ENCODE data around the gene HNF4A.

DNA sequence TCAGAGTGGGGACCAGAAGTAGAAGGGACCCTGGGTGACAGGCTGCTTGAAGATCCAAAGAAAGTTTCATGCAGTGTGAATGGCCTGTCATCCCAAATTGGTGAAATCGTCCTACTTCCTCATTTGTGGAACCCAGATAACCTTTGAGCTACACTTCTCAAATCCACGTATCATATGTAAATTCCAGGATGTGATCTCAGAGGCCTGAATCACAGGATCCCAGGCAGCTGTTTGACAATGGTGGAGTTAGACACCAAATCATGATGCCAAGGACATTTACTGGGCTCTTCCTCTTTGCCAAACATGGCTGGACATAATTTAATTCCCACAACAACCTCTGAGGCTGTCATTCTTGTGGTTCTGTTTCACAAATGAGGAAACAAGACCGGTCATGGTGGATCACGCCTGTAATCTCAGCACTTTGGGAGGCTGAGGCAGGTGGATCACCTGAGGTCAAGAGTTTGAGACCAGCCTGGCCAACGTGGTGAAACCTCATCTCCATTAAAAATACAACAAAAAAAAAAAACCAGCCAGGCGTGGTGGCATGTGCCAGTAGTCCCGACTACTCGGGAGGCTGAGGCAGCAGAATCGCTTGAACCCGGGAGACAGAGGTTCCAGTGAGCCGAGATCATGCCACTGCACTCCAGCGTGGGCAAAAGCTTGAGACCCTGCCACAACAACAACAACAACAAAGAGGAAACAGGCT, 80.3 kb downstream of the HNF4A start:
- TF ChIP-seq EP300 (conservative IDR thresholded peaks at IDR 0.05; ENCODE audit: poor library complexity, severe bottlenecking) (no peak), EZH2 (IDR thresholded peaks at IDR 0.05; ENCODE audit: borderline replicate concordance, insufficient read depth, low read length, poor library complexity, severe bottlenecking) (no peak), SMC3 (conservative IDR thresholded peaks at IDR 0.05; ENCODE audit: poor library complexity) (no peak), POLR2AphosphoS5 (IDR thresholded peaks at IDR 0.05) (no peak), RAD21 (conservative IDR thresholded peaks at IDR 0.05) (no peak), TAF1 (IDR thresholded peaks at IDR 0.05; ENCODE audit: low read depth) (no peak)
- TF ChIP-seq, protein P1, sequence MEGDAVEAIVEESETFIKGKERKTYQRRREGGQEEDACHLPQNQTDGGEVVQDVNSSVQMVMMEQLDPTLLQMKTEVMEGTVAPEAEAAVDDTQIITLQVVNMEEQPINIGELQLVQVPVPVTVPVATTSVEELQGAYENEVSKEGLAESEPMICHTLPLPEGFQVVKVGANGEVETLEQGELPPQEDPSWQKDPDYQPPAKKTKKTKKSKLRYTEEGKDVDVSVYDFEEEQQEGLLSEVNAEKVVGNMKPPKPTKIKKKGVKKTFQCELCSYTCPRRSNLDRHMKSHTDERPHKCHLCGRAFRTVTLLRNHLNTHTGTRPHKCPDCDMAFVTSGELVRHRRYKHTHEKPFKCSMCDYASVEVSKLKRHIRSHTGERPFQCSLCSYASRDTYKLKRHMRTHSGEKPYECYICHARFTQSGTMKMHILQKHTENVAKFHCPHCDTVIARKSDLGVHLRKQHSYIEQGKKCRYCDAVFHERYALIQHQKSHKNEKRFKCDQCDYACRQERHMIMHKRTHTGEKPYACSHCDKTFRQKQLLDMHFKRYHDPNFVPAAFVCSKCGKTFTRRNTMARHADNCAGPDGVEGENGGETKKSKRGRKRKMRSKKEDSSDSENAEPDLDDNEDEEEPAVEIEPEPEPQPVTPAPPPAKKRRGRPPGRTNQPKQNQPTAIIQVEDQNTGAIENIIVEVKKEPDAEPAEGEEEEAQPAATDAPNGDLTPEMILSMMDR (IDR thresholded peaks at IDR 0.05; ENCODE audit: poor library complexity, severe bottlenecking) = no peak
- TF ChIP-seq, protein P2, sequence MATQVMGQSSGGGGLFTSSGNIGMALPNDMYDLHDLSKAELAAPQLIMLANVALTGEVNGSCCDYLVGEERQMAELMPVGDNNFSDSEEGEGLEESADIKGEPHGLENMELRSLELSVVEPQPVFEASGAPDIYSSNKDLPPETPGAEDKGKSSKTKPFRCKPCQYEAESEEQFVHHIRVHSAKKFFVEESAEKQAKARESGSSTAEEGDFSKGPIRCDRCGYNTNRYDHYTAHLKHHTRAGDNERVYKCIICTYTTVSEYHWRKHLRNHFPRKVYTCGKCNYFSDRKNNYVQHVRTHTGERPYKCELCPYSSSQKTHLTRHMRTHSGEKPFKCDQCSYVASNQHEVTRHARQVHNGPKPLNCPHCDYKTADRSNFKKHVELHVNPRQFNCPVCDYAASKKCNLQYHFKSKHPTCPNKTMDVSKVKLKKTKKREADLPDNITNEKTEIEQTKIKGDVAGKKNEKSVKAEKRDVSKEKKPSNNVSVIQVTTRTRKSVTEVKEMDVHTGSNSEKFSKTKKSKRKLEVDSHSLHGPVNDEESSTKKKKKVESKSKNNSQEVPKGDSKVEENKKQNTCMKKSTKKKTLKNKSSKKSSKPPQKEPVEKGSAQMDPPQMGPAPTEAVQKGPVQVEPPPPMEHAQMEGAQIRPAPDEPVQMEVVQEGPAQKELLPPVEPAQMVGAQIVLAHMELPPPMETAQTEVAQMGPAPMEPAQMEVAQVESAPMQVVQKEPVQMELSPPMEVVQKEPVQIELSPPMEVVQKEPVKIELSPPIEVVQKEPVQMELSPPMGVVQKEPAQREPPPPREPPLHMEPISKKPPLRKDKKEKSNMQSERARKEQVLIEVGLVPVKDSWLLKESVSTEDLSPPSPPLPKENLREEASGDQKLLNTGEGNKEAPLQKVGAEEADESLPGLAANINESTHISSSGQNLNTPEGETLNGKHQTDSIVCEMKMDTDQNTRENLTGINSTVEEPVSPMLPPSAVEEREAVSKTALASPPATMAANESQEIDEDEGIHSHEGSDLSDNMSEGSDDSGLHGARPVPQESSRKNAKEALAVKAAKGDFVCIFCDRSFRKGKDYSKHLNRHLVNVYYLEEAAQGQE (IDR thresholded peaks at IDR 0.05; ENCODE audit: borderline replicate concordance) = no peak
